GM21576 (cell line): ENCODE measurements around the gene TMEM181.
"Not testable (repeated sequence)": the region's sequence is repeated elsewhere in the genome, so short reads cannot be mapped to it uniquely, and the experiment has no call there.

Source experiments
- ATAC-seq: cut with Tn5 transposase; IDR thresholded peaks from one replicate; pipeline ENCODE4 v1.9.1; 2021; ENCODE audit warnings: mild to moderate bottlenecking, moderate library complexity; ENCODE audit not compliant: unreplicated experiment

Gene TMEM181

GRCh38 chr6:158654498-158654897, 94.6 kb downstream of the TMEM181 start:
- no peak for ATAC-seq

DNA sequence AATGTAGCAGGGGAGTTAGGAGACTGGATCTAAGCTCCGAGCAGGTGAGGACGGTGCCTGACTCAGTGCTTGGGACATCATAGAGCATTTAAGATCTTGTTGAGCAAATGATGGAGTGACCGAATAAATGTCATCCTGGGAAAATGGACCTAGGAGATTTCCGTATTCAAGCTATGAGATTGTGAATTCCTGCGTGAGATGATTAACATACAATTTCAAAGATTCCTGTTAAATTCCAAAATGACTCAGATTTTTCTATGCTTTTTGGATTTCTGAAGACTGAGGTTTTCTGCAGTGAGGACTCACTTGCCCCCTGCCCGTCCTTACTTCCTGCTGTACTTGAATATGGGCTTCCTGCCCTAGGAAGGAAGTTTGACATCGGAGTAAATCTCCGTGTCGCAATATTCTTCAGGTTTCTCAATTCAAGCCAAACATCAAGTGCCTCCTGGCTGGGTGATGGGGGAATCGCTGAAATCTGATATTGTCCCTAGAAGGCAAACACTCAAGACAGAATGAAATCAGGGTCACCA, 95.1 kb downstream of the TMEM181 start:
- no peak for ATAC-seq

- no peak for ATAC-seq
Measured at GRCh38 chr6:158655569-158656450, 95.9 kb downstream of the TMEM181 start.

DNA sequence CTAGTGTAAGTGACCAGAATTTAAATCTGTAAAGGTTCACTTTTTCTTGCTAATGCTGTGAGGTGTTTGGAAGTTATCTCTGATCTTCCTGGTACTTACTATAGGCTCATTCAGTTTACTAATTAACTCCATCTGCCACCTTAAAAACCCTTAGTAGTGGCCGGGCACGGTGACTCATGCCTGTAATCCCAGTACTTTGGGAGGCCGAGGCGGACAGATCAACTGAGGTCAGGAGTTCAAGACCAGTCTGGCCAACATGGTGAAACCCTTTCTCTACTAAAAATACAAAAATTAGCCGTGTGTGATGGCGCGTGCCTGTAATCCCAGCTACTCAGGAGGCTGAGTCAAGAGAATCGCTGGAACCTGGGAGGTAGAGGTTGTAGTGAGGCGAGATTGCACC, 97.1 kb downstream of the TMEM181 start:
- not testable (repeated sequence) for ATAC-seq

DNA sequence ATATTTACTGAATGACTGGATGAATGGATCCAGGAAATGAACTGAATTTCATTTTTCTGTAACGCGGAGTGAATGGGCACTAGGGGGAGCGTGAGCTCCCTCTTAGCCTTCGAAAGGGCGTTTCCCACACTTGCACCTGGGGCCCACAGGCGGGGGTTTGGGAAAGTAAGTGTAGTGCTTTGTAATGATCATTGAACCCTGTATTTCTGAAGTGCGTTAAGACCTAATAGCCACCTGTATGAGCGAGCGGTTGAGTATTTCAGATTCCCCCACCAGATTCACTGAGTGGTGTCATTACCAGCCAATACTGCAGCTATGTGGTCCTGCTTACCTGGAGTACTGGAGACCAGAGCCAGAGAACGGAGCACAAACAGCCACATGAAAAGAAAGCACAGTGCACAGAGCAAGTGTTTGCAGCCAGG, 100.5 kb downstream of the TMEM181 start:
- ATAC-seq: no peak

GRCh38 chr6:158661156-158661685, 101.3 kb downstream of the TMEM181 start:
- no peak for ATAC-seq

DNA sequence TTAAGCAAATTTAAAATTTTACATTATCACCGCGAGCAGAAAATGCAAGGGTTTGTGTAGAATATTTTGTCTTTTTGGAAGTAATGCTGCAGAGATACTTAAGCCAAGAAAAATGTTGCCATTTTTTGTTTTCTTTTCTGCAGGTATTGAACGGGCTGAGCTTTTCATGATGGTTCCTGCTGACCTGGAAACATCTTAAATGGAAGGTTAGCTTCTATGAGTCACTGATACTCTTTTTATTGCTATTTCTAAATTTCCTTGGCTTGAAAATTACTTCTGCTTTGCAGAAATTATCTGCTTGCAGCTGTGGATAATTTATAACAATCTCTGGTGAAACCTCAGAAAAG, 102.7 kb downstream of the TMEM181 start:
- no peak for ATAC-seq

DNA sequence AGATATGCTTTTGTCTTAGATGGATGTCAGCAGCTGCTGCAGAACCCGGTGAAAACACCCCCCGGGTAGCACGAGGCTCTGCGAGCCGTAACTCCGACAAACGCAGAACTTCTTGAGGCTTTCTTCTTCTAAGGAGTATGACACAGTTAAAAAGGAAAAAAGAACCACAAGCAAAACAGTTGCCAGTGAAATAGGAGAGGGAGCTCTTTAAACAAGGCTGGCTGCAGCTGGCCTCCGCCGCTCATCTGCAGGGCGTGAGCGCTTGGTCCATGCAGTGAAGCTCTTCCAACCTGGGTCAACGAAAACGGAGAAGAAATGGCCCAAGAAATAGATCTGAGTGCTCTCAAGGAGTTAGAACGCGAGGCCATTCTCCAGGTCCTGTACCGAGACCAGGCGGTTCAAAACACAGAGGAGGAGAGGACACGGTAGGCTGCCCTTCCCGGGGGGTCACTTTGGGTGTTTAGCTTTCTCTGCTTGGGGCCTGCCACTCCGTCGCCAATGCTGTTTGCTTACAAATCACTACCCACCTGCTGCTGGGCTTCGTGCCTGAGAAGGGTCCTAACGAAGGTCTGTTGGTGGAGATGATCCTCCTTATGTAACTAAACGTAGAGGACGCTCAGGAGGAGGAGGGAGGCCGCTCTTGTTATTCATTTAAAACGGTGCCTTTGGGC, 103.2 kb downstream of the TMEM181 start:
- ATAC-seq: no peak

GRCh38 chr6:158663625-158664165, 103.8 kb downstream of the TMEM181 start:
- ATAC-seq: no peak

- ATAC-seq: no peak
Measured at GRCh38 chr6:158665332-158665731, 105.4 kb downstream of the TMEM181 start.

DNA sequence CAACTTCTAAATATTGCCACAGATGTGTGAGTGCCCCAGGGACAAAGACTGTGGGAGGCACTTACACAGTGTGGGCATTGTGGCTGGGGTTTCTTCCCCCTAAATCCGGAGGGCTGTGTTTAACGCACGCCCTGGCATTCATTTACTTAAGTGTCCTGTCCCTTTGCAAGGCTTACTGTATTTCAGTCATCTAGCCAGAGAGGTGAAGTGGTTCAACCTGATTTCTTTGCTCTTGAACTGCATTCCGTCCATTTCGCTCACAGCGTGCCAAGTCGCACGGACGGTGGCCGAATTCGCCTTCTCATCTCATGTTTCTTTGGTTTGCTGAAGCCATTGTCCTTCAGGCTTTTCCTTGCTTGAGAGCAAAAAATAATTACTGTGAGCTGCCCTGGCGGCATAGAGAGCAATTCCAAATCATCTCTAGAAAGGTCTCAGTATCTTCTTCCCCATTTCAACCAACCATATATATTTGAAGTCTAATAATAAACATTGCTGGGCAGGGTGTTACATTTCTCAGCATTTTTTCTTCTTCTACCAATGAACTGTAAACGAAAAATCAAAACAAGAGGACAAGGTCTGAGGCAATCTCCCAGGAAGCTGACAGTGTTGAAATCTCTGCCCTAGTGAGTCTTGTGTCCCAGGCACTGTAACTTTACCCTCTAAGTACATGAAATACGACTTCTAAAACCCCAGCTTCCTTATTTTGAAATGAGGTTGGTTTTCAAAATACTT, 106.9 kb downstream of the TMEM181 start:
- no peak for ATAC-seq

- ATAC-seq: no peak
Measured at GRCh38 chr6:158667360-158667981, 107.6 kb downstream of the TMEM181 start.

GRCh38 chr6:158668707-158669103, 108.8 kb downstream of the TMEM181 start:
- no peak for ATAC-seq

DNA sequence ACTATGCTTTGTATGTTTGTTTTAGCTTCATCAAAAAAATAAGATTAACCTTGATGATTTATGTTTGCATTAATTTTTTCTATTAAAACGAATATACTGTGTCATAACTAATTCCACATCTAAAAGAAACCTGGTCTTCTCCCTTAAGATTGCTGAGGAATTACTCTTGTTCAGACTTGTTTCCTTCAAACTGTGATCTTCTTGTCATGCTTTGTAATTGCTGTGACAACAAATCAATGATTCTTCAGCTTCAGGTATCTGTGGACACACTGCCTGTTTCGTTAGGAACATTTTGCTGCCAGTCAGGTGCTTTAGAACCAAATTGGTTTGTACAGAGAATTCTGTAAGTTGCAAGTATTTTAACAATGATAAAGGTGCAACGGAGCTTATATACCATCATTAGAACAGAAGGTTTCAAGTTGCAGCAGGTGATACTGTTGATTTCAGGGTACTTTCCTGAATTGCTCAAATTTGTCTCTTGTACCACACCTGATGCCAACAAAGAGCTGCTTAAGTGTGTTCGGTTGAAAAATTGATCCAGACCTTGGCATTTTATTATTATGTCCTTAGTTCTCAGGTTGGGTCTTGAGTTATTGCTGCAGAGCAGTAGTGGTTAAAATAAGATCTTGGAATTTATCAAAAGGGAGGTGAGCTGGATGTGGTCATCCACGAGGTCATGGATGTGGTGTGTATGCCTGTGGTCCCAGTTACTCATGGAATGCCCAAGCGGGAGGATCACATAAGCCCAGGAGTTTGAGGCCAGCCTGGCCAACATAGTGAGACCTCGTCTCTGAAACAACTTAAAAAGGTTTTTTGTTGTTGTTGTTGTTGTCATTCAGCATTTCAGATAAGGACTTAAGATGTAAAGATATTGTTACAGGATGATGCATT, 109.5 kb downstream of the TMEM181 start:
- no peak for ATAC-seq

DNA sequence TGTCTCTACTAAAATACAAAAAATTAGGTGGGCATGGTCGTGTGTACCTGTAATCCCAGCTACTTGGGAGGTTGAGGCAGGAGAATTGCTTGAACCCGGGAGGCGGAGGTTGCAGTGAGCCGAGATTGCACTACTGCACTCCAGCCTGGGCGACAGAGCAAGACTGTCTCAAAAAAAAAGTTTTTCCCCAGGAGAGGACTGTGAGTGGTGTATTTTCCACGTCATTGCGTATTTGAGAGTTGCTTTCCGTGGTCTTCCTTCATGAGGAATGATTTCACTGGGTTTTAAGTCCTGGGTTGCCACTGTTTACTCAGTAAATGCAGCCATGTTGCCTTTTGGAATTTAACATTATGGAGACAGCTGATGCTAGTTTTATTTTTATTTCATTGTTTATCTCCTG, 112.2 kb downstream of the TMEM181 start:
- ATAC-seq: not testable (repeated sequence)

- no peak for ATAC-seq
Measured at GRCh38 chr6:158672726-158673125, 112.8 kb downstream of the TMEM181 start.

DNA sequence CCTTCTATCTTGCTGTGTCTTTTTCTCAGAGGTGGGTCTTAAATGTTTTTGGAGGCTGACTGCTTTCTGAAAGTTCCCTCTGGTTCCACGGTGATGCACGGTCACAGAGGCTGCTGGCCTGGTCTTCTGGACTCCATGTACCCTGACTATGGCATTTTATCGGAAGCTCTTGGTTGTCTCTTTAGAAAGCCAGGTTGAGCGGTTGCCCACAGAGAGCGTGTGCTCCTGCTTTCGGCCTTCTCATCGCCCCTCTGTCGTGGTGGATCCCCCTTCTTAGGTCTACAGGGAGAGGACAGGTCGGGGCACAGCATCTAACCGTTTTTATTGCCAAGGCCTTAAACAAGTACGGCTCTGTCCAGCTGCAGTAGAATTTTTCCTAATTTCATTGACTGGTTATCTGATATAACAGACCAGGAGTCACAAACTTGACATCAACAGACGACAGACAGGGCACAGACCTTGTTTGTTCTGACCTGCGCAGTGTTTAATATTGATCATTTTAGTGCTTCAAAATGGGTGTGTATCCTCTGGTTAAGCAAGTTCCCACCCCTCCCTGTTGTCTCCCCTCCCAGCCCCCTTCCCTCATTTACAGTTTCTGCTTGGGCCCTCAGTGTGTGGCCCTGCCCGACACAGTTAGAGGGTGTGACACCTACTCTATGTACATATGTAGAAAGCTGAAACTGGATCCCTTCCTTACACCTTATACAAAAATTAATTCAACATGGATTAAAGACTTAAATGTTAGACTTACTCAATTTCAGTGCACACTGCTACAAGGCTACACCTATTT, 114.6 kb downstream of the TMEM181 start:
- ATAC-seq: no peak

- ATAC-seq: not testable (repeated sequence)
Measured at GRCh38 chr6:158677094-158677493, 117.2 kb downstream of the TMEM181 start.
